NCI-H1436 (cell line): ENCODE data around the gene CDYL2.

ENCODE experiments used
- DNase-seq: peaks from one replicate; lab custom pipeline; 2025; lab: John Stamatoyannopoulos, UW

The CDYL2 gene

DNA sequence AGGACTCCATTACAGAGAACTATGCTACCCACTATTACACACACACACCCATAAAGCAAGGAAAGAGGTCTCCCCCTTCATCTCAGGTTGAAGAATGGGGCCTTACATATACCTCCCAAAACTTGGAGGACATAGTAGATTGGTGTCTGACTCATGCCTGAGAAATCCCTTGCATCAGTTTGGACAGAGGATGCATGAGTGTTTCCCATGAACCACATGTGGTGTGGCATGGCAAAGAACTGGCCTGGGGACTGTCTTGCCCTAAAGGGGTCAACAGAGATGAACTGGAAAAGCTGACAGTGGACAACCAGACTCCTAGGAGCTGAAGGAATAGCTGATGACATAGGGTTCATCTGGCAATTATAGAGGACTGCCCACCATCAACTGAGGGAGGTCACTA lies 209.6 kb downstream of the CDYL2 start:
- DNase-seq, result no peak

DNA sequence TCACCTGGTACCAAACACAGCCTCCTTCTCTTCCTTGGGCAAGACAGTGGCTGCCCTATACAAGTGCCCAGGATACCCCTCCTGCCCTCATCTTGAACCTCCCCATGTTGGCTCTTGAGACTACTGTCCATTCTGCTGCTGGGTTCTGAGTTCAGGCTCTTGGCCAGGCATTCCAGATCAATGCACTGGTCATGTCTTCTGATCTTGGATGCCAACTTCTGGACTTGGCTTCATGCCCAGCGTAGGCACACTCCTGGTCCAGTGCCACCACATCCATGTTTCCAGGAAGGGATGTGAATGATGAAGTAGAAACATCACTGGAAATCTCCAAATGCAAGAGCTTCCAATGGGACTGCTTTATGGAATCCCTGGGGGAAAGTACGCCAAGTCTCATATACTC lies 212.1 kb downstream of the CDYL2 start:
- DNase-seq, result no peak

DNA sequence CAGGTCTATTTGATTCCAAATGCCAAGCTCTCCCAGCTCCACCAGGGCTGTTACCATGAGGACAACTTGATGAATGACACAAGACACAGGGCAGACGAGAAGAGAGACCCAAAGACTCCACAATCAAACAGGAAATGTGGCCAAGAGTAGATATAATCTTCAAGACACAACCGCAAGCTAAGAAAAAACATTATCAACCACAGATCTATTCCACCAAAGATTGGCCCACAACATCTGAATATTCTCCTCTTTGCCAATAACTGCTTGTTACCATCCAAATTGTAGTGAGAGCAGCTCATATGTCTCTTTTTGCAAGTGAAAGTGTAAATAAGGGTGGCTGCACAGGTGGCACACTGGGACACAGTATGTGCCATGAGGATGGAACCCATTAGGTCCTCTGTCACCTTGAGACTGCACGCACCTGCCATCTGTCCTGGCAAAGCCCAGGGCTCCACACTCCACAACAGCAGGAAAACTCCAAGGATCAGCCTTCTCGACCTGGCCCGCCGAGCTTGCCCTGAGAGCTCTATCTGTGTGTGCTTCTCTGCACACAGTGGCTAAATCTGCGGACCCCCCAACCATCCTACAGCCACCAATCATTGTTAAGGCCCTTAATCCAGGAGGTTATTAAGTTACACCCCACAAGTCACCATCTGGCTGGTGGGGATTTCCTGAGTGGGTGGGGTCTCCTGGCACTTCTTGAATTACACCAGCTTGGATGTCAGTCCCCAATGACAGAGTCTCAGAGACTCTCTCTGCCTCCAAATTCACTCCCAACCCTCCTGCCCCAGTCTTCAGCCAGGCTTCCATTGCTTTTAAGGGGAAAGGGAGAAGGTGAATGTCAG lies 213.1 kb downstream of the CDYL2 start:
- DNase-seq, result no peak

DNA sequence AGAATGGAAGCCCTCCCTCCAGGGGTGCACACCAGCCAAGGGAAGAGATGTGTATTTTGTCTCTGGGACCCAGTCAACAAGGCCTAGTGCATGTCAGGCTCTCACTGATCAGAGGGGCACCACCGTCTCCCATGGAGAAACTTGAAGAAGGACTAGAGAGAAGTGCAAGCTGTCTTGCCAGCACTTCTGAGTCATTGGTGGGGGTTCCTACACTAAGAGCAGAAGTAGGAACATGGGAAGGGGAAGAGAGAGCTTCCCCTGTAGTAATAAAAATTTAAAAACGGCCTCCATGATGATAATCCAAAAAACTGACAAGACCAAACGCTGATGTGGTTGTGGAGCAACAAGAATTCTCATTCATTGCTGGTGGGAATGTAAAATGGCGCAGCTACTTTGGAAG lies 217.3 kb downstream of the CDYL2 start:
- no peak for DNase-seq

DNA sequence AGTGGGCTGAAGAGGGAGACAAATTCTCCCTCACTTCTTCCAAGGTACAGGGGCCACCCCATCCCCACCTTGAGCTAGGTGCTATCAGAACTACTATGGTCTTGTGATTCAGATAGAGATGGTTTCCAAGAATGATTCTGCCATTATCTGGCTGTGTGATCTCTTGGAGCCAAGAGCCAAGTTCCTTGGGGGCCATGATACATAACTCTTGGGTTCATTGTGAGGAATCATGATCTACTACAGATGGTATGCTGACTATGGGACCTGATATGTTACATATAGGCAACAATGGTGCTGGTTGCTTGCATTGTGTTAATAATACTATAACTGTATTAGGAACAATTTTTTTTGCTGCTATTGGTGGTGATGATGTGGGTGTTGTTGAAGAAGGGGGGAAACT lies 217.9 kb downstream of the CDYL2 start:
- no peak for DNase-seq

DNA sequence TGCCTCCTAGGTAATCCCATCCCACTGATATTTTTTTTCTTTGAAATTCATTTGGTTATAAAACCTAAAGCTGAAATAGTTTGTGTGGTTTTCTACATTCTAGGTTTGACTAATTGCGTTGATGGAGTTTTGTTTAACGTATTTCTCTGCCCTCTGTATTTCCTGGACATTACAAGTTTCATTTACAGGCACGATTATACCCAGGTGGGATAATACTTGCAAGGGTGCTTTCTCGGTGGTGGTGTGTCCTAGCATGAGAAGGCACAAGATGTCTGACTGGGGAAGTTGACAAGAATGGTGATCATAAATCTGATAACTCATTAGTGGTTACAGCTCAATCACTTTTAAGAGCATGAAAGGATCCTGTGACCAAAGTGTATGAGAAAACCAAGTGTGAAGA lies 218.6 kb downstream of the CDYL2 start:
- no peak for DNase-seq

DNA sequence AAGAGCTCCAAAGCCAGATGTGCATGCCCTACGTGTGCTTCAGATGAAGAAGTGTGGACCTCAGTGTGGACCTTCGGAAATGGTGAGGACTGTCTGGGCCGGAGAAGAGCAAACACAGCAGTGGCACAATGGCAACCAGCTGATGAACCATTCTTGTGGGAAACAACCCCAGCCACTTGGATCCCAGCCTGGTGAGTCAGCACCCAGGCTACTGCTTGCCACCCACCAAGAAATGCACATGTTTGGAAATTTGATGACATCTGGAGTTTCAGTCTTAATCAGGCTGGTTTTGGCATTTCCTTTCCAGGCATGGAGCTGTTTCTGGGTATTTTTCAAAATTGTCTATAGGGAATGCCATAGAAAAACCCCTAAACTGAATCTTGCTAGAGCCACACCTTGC lies 220.9 kb downstream of the CDYL2 start:
- no peak for DNase-seq

DNA sequence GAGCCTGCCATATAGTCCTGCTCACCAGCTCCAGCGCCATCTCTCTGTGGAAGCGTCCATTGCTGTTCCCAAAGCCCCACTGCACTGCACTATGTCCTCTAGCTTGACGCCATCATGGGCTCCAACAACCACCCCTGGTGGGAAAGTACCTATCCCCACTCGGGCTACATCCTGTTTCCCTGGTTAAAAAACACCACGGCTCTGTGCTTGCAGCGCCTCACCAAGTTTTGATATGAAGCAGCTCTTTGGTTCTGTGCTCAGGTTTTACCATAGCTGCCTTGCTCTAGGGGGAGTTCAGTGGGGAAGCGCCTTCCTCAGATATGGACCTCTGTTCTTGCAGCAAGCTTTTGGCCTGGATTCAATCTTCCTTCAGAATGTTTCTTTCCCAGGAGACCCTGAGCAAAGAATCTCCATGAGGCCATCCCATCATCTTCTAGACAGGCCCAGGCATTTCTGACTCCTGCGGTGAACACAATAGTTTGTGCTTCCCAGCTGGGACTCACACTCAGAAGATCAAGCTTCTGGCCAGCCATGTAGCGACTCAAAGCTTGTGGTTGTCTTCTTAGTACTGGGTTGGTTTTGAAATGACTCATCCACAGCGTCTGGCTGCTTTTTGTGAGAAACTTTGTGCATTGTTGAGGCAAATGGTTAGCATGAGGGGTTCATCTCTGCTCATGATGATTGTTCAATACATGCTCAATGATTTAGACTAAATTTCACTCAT lies 224.1 kb downstream of the CDYL2 start:
- no peak for DNase-seq

DNA sequence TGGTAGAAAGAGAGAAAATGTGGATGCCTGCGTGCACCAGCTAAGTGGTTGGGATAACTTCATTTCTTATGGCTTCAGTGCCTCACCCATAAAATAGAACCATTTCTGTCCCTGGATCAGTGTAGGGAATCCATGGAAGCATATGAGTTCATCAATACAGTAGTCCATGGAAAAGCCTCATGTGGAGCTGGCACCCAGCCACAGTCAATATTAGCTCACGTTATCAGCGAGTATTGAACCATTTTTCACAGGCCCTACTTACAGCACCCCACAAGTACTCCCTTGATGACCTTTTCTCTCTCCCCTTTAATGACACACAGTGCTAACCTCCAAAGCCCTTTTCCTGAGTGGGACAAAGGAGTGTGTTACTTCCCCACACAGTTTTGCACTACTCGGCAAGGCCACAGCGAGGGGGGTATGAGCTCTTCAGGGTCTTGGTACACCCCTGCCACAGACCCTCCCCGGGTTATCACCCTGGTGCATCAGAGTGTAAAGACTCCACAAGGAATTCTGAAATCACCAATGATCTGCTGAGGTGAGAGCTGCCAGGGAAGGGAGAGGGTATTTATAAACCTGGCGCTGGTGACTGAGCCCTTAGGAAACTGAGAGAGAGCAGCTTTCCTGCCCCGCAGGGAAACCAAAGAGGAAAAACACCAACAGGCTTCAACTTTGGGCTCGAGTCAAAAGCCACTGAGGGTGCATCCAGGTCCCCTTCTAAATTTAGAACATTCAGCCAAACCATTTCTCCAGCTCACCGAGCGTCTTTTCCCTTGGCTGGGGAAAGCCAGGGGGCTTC lies 226.7 kb downstream of the CDYL2 start:
- DNase-seq, result no peak

DNA sequence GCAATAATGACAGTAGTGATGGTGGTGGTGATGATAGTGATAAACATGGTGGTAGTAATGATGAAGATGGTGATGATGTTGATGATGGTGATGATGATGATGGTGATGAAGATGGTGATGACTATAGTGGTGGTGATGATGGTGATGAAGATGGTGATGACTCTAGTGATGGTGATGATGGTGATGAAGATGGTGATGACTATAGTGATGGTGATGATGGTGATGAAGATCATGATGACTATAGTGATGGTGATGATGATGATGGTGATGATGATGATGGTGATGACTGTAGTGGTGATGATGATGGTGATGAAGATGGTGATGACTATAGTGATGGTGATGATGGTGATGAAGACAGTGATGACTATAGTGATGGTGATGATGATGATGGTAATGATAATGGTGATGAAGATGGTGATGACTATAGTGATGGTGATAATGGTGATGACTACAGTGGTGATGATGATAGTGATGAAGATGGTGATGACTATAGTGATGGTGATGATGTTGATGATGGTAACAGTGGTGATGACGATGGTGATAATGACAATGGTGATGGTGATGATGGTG lies 228.0 kb downstream of the CDYL2 start:
- no peak for DNase-seq

DNA sequence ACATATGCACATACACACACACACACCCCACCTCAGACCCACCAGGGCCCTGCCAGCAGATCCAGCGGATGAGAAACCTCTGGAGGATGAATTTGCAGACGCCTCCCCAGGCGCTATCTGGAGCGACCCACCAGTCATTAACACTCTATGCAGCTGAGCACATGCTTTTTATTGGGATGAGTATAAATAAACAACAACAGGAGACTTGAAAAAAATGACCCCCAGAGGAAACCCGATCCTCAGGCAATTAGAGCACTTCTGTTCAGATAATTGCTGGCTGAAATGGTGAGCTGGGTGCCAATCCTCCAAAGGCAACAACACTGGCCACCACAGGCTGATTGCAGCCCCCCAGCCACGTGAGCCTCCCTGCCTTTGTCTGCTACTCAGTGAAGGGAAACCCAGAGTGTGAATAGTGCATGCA lies 230.7 kb downstream of the CDYL2 start:
- no peak for DNase-seq

DNA sequence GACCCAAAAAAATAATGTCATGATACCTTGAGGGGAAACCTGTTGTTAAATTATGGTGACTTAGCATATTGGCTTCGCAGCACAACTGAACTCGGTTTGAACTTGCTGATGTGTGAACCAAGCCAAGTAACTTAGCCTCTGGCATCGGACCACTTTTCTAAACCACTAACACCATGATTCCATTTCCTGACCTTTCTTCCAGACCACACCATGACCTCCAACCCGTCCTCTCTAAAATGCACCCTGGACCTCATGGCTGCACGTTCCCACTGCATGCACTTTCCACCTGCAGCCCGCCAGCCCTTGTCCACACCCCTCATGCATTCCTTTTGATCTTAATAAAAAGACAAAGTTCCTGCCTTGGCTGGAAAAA lies 234.3 kb downstream of the CDYL2 start:
- no peak for DNase-seq

DNA sequence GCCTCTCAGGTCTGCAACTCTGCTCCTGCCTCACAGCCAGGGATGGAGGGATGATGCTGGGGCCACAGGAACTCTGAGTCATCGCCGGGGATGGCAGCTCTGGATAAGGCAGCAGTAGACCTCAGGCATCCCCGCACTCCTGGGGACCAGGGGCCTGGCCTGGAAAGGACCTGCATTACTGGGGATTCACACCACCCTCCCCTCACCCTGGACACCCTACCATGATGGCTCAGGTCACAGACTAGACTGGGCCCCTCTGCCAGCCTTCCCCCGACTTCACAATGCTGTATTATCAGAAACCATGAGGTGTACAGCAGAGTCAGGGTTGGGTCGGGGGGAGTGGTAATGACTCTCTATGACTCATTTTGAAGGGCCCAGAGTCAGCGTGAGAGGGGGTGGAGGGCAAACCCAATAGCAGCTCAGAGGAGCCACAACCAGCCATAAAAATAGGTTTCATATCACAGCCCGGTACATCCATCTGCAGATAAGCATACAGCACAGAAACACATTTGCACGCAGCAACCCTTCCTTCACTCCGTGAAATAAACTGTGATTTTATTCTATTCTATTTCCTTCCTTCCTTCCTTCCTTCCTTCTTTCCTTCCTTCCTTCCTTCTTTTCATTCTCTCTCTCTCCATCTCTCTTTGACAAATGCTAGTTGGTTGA lies 234.8 kb downstream of the CDYL2 start:
- DNase-seq, result no peak

DNA sequence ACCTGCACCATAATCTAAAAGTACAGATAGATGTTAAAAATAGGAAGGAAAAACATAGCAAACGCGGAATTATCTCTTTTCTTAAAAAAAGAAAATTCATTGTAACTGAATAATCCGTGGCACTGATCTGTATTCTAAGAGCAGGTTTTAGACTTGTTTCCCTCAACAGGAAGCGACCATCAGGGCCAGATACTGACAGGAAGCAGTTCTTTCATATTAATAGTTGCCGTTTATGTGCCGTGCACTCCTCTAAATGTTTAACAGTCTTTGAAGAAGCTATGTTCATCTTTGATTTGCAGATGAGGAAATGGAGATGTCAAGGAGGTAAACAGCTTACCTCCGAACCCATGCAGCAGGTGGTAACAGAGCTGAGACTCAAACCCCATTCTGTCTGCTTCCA lies 240.0 kb downstream of the CDYL2 start:
- DNase-seq, result no peak

DNA sequence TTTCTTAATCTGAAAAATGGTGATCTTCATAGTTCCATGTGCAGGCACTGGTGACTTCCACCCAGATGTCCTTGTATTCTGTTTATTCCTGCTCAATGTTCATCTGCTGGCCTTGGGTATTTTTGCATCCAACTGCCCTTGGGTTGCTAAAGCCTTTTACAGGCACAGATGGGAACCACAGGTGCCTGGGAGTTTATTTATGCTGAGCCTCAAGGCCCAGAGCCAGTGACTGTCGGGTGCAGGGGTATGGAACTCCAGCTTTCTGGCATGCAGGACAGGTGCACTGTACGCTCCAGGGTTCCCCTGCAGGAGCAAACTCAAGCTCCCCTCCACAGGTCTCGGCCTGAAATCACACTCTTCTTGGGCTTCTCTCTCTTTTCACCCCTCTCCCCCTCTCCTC lies 241.3 kb downstream of the CDYL2 start:
- DNase-seq, result no peak

DNA sequence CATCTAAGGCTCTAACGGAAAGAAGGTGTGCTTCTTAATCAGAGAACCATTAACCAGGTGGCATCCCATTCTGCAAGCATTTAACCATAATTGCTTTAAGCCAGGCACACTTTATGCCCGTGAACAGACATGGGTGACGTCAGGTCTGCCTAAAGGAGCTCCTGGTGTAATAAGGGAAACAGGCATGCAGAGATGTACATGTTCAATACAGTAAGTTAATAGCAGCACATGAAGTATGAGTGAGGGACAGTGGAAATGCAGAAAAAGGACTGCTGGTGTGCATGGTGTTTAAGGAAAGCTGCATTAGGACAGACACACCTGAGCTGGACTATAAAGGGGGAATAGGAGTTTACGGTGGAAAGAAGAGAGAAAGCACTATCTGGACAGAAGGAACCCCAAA lies 245.0 kb downstream of the CDYL2 start:
- DNase-seq, result no peak

DNA sequence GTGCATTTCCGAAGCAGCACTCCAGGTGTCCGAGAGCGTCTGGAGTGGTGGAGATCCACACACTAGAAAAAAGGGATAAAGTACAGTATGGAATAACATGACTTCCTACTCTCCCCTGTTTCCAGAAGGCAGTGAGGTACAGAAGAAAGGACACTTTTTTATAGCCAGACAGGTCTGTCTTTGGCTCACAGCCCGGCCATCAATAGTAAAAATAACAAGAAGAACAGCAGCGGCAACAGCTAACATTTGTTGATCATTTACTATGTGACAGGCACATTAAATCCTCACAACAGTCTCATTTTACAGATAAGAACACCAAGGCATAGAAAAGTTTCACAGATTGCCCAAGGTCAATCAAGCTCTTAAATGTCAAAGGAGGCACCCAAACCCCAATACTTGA lies 247.4 kb downstream of the CDYL2 start:
- no peak for DNase-seq

DNA sequence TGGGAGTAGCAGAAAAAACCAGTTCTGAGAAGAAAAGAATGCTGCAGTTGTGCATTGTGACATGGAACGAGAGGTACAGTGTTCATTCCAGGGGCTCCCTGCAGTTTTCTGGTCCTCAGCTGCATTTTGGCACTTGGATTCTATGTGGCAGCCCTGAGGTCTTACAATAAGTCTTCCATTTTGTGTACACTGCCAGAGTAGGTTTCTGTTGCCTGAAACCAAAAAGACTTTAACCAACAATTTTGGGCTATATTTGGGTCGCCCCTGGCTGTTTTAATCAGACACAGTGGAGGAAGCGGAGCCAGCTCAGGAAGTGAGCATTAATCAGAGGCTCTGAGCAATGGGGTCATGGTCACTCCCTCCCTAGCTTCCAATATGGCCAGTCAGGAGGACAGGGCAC lies 247.9 kb downstream of the CDYL2 start:
- DNase-seq, result no peak

DNA sequence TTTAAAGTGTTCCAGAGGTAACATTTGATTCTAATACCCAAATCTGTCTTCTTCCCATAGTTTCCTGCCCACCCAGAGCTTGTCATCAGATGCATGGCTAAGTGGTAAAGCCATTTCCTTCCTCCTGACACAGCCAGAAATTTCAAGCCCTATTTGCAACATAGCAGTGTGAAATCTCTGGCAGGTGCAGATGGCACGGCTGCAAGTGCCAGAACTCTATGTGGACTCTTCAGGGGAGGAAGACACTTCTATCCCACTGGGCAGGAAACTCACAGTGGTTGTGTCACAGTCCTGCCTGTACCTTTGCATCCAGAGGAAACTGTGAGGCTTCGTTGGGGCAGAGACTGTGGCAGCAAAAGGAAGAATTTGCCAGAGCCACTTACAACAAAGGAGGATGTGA lies 250.4 kb downstream of the CDYL2 start:
- no peak for DNase-seq

DNA sequence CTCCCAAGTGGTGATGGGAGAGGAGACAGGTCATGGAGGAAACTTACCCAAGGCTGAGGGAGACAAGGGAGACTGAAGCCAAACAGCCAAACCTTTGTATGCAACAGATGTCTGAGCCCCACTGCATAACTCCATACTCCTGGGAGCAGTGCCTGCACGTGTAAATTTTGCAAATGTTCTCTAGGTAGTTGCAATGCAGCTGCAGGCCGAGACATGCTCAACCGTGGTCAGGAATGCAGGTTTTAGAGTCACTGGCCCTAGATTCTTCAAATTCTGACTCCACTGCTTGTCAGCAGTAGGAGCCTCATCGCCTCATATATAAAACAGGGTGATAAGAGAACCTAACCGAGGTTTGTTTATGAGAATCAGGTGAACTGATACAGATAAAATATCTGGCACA lies 252.1 kb downstream of the CDYL2 start:
- no peak for DNase-seq
